Activated gamma-delta T cell (primary cell): Measurements from ENCODE around the gene AGBL5.
"Not testable (repeated sequence)": the region's sequence is repeated elsewhere in the genome, so short reads cannot be mapped to it uniquely, and the experiment has no call there.

Experiments
- DNase-seq: peaks from one replicate; lab custom pipeline; 2025; lab: John Stamatoyannopoulos, UW

The AGBL5 gene

GRCh38 chr2:27053776-27054175 is 2.3 kb downstream of the AGBL5 start:
- DNase-seq, result no peak

DNA sequence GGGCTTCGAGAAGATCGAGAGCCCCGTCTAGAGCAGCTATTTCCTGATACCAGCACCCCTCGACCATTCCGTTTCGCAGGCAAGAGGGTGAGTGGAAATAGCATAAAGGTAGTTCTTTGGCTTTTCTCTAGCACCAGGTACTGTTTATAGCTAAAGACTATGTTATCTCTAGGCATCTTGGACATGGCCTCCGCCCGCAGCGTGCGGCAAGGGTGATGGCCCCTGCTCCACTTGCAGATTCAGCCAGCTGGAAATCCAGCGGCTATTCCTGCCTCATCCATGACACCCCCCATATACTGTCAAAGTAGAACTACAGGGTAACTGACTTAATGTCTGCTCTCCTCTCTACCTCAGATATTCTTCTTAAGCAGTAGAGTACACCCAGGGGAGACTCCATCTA is 3.3 kb downstream of the AGBL5 start:
- DNase-seq, result no peak

DNA sequence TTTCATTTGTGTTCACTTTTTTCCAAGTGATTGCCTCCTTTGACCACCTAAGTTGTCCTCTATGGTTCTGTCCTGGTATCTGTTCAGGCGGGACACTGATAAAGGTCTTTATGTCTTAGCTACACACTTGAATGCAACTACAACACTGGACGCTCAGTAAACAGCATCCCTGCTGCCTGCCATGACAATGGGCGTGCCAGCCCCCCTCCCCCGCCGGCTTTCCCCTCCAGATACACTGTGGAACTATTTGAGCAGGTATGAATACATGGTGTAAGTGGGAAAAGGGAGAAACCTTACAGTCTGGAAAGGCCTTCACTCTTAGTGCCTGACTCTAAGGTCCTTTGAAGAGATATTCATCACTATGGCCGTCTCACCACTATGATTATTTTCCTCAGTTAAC is 5.7 kb downstream of the AGBL5 start:
- no peak for DNase-seq

- DNase-seq, result no peak
Observed at GRCh38 chr2:27058210-27058609, 6.7 kb downstream of the AGBL5 start.

GRCh38 chr2:27059141-27059820 is 7.8 kb downstream of the AGBL5 start:
- no peak for DNase-seq

- no peak for DNase-seq
Observed at GRCh38 chr2:27060323-27060722, 8.9 kb downstream of the AGBL5 start.

DNA sequence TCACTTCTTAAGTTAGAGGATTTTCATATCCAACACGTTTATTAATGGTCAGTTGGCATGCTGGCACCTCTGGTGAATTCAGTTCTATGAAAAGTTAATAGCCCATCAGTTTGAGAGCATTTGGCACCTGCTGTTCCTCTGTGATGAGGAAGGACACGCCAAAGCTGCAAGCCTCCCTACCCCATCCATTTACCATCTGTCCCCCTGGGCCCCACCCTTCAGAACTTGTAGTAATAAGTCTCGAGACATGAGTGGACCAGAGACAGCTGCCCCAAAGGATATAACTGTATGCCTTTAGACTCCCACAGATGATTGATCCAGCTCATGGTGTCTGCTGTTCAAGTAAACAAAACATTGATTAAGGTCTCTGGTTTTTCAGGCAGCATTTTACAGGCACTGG is 13.7 kb downstream of the AGBL5 start:
- DNase-seq, result no peak

GRCh38 chr2:27067385-27067784 is 15.9 kb downstream of the AGBL5 start:
- no peak for DNase-seq

- DNase-seq, result no peak
Observed at GRCh38 chr2:27069436-27069835, 18.0 kb downstream of the AGBL5 start.

GRCh38 chr2:27069961-27070618 is 18.6 kb downstream of the AGBL5 start:
- DNase-seq, result no peak

DNA sequence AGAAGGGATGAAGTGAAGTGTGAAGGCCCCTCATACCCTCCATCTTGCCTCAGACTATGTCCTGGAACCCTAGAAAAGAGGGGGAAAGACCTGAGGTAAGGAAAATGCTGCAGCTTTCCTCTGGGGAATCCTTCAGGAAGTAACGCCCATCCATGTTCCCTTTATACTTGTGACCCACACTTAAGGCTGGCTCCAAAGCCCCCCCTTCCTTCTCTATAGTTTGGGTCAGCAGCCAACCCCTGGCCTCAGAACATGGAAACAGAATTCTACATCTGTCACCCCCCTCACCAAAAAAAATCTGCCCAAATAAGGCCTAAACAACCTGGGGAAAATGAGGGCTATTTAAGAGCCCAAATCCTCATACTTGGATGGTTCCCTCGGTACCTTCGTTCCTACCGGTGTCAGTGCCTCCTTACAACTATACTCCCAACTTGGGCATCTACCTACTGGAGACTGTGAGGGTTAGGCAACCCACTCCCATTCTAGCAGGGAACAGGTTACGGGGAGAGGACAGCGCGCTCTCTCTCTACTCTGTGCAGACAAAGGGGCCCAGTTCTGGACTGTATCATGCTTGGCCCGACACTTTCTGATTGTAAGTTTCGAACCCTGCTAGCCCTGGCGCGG is 19.3 kb downstream of the AGBL5 start:
- DNase-seq, result no peak

GRCh38 chr2:27071277-27071989 is 20.0 kb downstream of the AGBL5 start, which contains the start of gene OST4:
Gene OST4, minus strand, starts transcription at chr2:27071654.
- peak; percentile 86 for DNase-seq

DNA sequence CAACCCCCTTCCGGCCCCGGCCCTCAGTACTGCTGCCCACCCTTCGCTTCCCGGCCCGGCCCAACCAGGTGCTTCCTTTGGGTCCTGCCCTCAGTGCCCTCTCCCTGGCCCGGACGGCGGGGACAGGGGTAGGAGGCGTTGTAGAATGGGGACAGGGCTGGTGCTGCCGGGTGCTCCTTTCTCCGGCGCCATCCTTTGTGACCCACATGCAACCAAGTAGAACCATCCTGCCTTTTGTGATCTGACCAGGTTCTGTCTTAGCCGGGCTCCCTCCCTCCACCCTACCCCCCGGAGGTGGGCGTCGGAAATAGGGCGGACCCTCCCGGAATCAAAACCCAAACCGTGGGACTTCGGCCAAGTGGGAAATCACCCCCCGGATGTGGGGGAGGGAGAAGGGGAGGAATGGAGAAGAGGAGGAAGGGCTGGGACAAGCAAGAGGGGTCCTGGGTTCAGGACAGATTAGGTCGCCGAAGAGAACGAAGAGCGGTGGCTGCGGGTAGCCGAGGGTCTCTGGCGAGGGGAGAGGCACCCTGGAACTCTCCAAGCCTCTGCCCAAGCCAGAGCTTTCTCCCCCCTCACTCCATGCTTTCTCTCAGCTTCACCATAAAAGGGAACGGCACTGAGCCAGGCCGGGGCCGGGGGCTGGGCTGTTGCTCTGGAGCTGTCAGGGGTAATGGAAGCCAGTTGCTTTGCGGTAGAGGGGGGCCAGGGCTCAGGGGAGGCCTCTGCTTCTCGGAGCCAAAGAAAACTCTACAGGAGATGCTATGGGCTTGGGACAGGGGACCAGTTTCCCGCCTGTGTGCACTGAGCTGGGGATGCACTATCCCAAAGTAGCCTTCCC is 20.7 kb downstream of the AGBL5 start:
- no peak for DNase-seq

DNA sequence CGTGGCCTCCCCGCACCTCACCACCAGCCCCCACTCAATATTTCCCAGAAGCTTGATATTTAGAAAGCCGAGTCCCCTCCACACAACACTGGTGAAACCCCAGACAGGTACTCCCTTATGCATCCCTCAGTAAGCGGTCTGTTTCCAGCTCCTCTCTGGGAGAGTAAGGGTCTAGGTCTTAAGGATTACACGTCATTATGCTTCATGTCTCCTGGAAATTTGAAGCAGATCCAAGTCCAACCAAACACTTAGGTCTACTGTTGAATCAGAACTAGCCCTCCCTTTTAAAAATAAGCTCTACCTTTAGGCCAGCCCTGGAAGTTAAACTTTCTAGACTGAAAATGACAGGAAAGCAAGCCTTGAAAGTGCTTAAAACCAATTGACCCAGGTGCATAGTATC is 21.5 kb downstream of the AGBL5 start:
- no peak for DNase-seq

DNA sequence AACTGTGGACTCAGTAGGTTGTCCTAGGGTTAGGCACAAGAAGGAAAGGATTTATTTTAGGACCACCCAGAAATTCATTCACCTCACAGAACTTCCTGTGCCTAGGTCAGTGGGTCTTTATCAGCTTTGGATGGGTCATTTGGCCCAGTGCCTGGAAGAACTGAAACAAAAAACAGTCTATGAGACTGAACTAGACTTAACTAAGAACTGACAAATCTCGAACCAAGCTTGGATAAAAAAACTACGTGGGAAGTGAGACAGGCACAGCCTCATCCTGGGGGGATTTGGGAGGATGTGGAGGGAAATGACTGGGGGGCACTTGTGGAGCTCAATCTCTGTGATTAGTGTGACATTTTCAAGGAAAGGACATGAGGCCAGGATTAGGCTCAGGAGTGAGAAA is 22.3 kb downstream of the AGBL5 start:
- no peak for DNase-seq

DNA sequence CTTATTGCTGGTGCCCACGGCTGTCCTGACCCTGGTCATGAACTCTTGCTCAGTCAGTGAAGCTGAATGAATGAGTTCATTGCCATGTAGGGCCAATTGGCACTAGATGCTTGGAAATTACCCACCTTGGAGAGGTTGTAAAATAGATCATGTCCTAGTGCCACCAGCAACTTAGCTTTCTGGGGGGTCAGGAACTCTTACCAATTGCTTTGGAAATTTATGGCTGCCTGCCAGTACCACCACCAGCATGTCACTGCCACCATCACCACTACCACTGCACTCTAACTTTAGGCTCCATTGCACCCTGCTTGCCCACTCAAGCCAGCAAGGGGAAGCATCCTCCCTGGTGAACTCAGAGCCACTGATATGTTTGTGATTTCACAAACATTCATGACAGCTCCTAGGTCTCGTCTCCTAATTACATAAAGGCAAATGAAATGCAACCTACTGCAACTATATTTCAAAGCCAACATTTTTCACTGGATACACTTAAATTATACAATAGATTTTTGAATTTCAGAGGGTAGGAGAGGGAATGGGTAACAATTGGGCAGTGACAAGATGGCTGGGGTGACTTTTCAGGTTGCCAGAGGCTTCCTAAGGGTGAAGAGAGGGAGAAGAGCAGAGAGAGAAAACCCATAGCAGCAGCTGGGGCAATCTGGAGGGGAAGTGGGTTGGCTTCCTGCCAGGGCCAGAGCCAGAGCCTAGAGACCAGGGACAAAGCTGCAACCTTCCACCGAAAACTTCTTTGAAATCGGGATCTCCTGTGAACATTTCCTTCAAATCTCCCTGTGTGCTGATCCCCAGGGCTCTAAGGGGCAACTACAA is 23.5 kb downstream of the AGBL5 start:
- DNase-seq, result no peak

- DNase-seq, result not testable (repeated sequence)
Observed at GRCh38 chr2:27075566-27075871, 24.1 kb downstream of the AGBL5 start.

DNA sequence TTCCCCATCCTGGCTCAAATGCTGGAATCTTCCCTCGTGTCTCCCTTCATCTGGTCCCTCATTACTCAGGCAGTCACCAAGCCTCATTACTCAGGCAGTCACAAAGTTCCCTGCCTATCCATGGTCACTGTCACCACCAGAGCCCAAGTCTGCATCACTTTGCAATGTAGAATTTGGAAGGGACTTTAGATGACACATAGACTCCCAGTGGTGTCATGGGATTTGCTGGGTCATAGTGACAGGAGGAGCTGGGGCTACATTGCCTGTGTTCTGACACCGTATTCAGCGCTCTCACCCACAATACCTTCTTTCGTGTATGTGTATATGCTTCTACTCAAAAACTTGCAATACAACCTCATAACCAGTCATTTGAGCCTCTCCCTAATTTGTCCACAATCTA is 24.9 kb downstream of the AGBL5 start:
- no peak for DNase-seq

DNA sequence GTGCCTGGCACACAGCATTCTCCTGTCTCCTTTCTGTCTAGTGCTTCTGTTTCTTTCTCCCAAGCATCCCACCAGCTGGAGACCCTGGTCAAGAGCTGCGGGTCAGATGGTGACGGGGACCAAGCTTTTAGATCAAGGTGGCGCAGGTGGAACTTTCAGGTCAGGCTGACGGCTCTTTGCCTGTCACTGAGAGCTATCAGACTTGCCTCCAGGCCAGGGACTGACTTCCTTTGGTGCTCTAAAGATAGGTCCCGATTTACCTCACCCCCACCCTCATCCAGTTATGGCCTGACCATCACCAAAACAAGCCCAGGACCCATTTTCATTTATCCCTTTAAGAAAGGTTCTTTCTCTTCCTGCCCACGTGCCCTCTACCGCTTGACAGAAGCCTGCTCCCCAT is 25.8 kb downstream of the AGBL5 start:
- DNase-seq, result no peak

GRCh38 chr2:27078267-27079194 is 27.1 kb downstream of the AGBL5 start, which contains the start of gene EMILIN1:
Gene EMILIN1, plus strand, starts transcription at chr2:27078615. Its CDS starts 451 bp downstream, at chr2:27079066.
- DNase-seq, result no peak
